ENCODE results near the gene TENM3. TPM values are rescaled to one million over a fixed set of nuclear protein-coding genes. Genes with fewer than 3 reads are reported as not detected.

The TENM3 gene
- total RNA-seq, 1 experiment from 2014 or later, result 71.0 TPM

GRCh38 chr4:182421753-182422152, 178.6 kb downstream of the TENM3 start (continued):
- TF ChIP-seq AR (CRISPR knock-in tag; IDR thresholded peaks at IDR 0.05), result no peak
- no peak for TF ChIP-seq ESRRA (CRISPR knock-in tag; IDR thresholded peaks at IDR 0.05; ENCODE audit: borderline replicate concordance)
- TF ChIP-seq CREM (CRISPR knock-in tag; IDR thresholded peaks at IDR 0.05), result no peak
- no peak for TF ChIP-seq CREB1 (CRISPR knock-in tag; IDR thresholded peaks at IDR 0.05)
- no peak for TF ChIP-seq ZNF512 (CRISPR knock-in tag; IDR thresholded peaks at IDR 0.05; ENCODE audit: borderline replicate concordance)
- TF ChIP-seq GABPB1 (CRISPR knock-in tag; IDR thresholded peaks at IDR 0.05), result no peak
- TF ChIP-seq ZNF281 (CRISPR knock-in tag; IDR thresholded peaks at IDR 0.05), result no peak
- TF ChIP-seq IRF2 (CRISPR knock-in tag; IDR thresholded peaks at IDR 0.05; ENCODE audit: borderline replicate concordance, low read depth), result no peak

GRCh38 chr4:182425302-182425701, 182.1 kb downstream of the TENM3 start:
- no peak overlapping the region for H3K4me3 Mint-ChIP-seq
- ATAC-seq (no peak), DNase-seq (ENCODE audit: low spot score) (no peak)
- POLR2A ChIA-PET, result no interaction called here
- no peaks in the 10 kb centered on the region for H3K36me3 Mint-ChIP-seq
- no peak for TF ChIP-seq ZNF425 (CRISPR knock-in tag; conservative IDR thresholded peaks at IDR 0.05)
- TF ChIP-seq CREB1 (CRISPR knock-in tag; IDR thresholded peaks at IDR 0.05), result no peak
- TF ChIP-seq PRDM15 (CRISPR knock-in tag; IDR thresholded peaks at IDR 0.05), result no peak
- TF ChIP-seq E2F1 (CRISPR knock-in tag; IDR thresholded peaks at IDR 0.05), result no peak
- no peak for TF ChIP-seq HMGA2 (CRISPR knock-in tag; IDR thresholded peaks at IDR 0.05)
- no peak for TF ChIP-seq USF1 (CRISPR knock-in tag; IDR thresholded peaks at IDR 0.05)
- TF ChIP-seq ZNF138 (CRISPR knock-in tag; conservative IDR thresholded peaks at IDR 0.05), result no peak
- TF ChIP-seq ZNF423 (CRISPR knock-in tag; IDR thresholded peaks at IDR 0.05), result no peak
- no peak for TF ChIP-seq ZBTB43 (CRISPR knock-in tag; IDR thresholded peaks at IDR 0.05)
- H3K27ac Mint-ChIP-seq, result no peak overlapping the region
- CTCF ChIA-PET, result no interaction called here
- no peaks in the 10 kb centered on the region for H3K27me3 Mint-ChIP-seq (ENCODE audit: low read depth)
- peaks cover 6% of the 10 kb centered on the region for H3K4me1 Mint-ChIP-seq
- H3K9me3 Mint-ChIP-seq, result no peaks in the 10 kb centered on the region
